IPS DF 6.9 (cell line): ENCODE measurements around the gene PRR29.

Experiments
- DNase-seq: peaks from one replicate; pipeline ENCODE4 v3.0.0-alpha.2; 2013; ENCODE audit warnings: low read depth, low spot score
- H3K27ac ChIP-seq: one replicate; pipeline ENCODE4 v1.5.1; 2013; ENCODE audit warnings: low read length, control low read depth
- H3K27me3 ChIP-seq: 2 replicates; pipeline ENCODE4 v1.6.1; 2013; ENCODE audit warnings: mild to moderate bottlenecking, low read length; ENCODE audit not compliant: control insufficient read depth, insufficient read depth
- H3K36me3 ChIP-seq: 2 replicates; pipeline ENCODE4 v1.6.1; 2013; ENCODE audit warnings: low read length; ENCODE audit not compliant: control insufficient read depth, insufficient read depth
- H3K4me1 ChIP-seq: 2 replicates; pipeline ENCODE4 v1.6.1; 2013; ENCODE audit warnings: low read length; ENCODE audit not compliant: control insufficient read depth, insufficient read depth
- H3K4me3 ChIP-seq: 2 replicates; pipeline ENCODE4 v1.5.1; 2013; ENCODE audit warnings: mild to moderate bottlenecking, low read length
- H3K9me3 ChIP-seq: 2 replicates; pipeline ENCODE4 v1.6.1; 2013; ENCODE audit warnings: low read length, inconsistent platforms; ENCODE audit not compliant: control insufficient read depth, insufficient read depth
- WGBS: extraction: QIAGEN DNeasy Blood & Tissue Kit; methylation state at CpG from one replicate; pipeline ENCODE4 v1.1.7; 2013; ENCODE audit warnings: mixed read lengths, missing lambda C conversion rate; ENCODE audit not compliant: insufficient read length, insufficient coverage; 5-methylcytosine and 5-hydroxymethylcytosine counted together

Gene PRR29

GRCh38 chr17:63960430-63960829, 37.7 kb upstream of the PRR29 start:
- WGBS, result no CpG with 5 or more reads among the region's 7 CpGs
- no peaks in the 10 kb centered on the region for H3K36me3 ChIP-seq
- no peaks in the 10 kb centered on the region for H3K9me3 ChIP-seq
- H3K4me1 ChIP-seq, result peaks cover 9% of the 10 kb centered on the region
- no peak overlapping the region for H3K4me3 ChIP-seq
- no peaks in the 10 kb centered on the region for H3K27me3 ChIP-seq
- no peak for DNase-seq
- H3K27ac ChIP-seq, result no peak overlapping the region

GRCh38 chr17:63961355-63962212, 36.6 kb upstream of the PRR29 start:
- Histone ChIP-seq H3K9me3 (no peaks in the 10 kb centered on the region), H3K27ac (no peak overlapping the region), H3K4me1 (peaks cover 9% of the 10 kb centered on the region), H3K36me3 (no peaks in the 10 kb centered on the region), H3K27me3 (no peaks in the 10 kb centered on the region), H3K4me3 (peak overlapping the region; percentile 13; the same call in 1 of the 2 replicates)
- DNase-seq, result peak; percentile 94
- no CpG with 5 or more reads among the region's 37 CpGs for WGBS

GRCh38 chr17:63962298-63962744, 35.8 kb upstream of the PRR29 start:
- Histone ChIP-seq H3K4me1 (peaks cover 9% of the 10 kb centered on the region), H3K27me3 (no peaks in the 10 kb centered on the region), H3K27ac (no peak overlapping the region), H3K4me3 (no peak overlapping the region), H3K36me3 (no peaks in the 10 kb centered on the region), H3K9me3 (no peaks in the 10 kb centered on the region)
- no peak for DNase-seq
- no CpG with 5 or more reads among the region's 10 CpGs for WGBS

GRCh38 chr17:63963123-63963522, 35.0 kb upstream of the PRR29 start:
- H3K27me3 ChIP-seq, result no peaks in the 10 kb centered on the region
- no peaks in the 10 kb centered on the region for H3K9me3 ChIP-seq
- WGBS, result no CpG with 5 or more reads among the region's 4 CpGs
- no peak for DNase-seq
- no peak overlapping the region for H3K4me3 ChIP-seq
- H3K36me3 ChIP-seq, result no peaks in the 10 kb centered on the region
- H3K4me1 ChIP-seq, result peaks cover 9% of the 10 kb centered on the region
- no peak overlapping the region for H3K27ac ChIP-seq

- H3K9me3 ChIP-seq, result no peaks in the 10 kb centered on the region
- no peak for DNase-seq
- H3K36me3 ChIP-seq, result no peaks in the 10 kb centered on the region
- no peaks in the 10 kb centered on the region for H3K27me3 ChIP-seq
- H3K4me3 ChIP-seq, result no peak overlapping the region
- peaks cover 4% of the 10 kb centered on the region for H3K4me1 ChIP-seq
- no CpG with 5 or more reads among the region's 11 CpGs for WGBS
- H3K27ac ChIP-seq, result no peak overlapping the region
Measured at GRCh38 chr17:63966646-63967264, 31.4 kb upstream of the PRR29 start.

GRCh38 chr17:63967953-63968352, 30.2 kb upstream of the PRR29 start:
- Histone ChIP-seq H3K4me3 (no peak overlapping the region), H3K27ac (no peak overlapping the region), H3K36me3 (no peaks in the 10 kb centered on the region), H3K27me3 (no peaks in the 10 kb centered on the region), H3K9me3 (no peaks in the 10 kb centered on the region), H3K4me1 (no peaks in the 10 kb centered on the region; the same call in 1 of the 2 replicates)
- no CpG with 5 or more reads among the region's 19 CpGs for WGBS
- DNase-seq, result no peak

GRCh38 chr17:63969278-63969677, 28.9 kb upstream of the PRR29 start:
- no CpG with 5 or more reads among the region's 10 CpGs for WGBS
- H3K9me3 ChIP-seq, result no peaks in the 10 kb centered on the region
- DNase-seq, result no peak
- no peak overlapping the region for H3K4me3 ChIP-seq
- H3K36me3 ChIP-seq, result no peaks in the 10 kb centered on the region
- no peaks in the 10 kb centered on the region for H3K4me1 ChIP-seq
- H3K27ac ChIP-seq, result no peak overlapping the region
- H3K27me3 ChIP-seq, result no peaks in the 10 kb centered on the region

- no CpG with 5 or more reads among the region's 14 CpGs for WGBS
- Histone ChIP-seq H3K4me1 (no peaks in the 10 kb centered on the region), H3K9me3 (no peaks in the 10 kb centered on the region), H3K27me3 (no peaks in the 10 kb centered on the region), H3K36me3 (no peaks in the 10 kb centered on the region), H3K4me3 (no peak within 1 kb of the TSS), H3K27ac (no peak within 1 kb of the TSS)
- DNase-seq, result no peak
Measured at GRCh38 chr17:63972796-63973195, 25.4 kb upstream of the PRR29 start, which contains the start of gene SCN4A. Gene SCN4A (minus strand): TSS chr17:63972918. CDS start chr17:63972841, 77 bp downstream.

GRCh38 chr17:63973247-63973646, 24.9 kb upstream of the PRR29 start:
- WGBS, result no CpG with 5 or more reads among the region's 6 CpGs
- no peaks in the 10 kb centered on the region for H3K36me3 ChIP-seq
- DNase-seq, result no peak
- no peaks in the 10 kb centered on the region for H3K4me1 ChIP-seq
- H3K27ac ChIP-seq, result no peak overlapping the region
- H3K4me3 ChIP-seq, result no peak overlapping the region
- H3K9me3 ChIP-seq, result no peaks in the 10 kb centered on the region
- H3K27me3 ChIP-seq, result no peaks in the 10 kb centered on the region

GRCh38 chr17:63973930-63974593, 24.1 kb upstream of the PRR29 start:
- no peaks in the 10 kb centered on the region for H3K9me3 ChIP-seq
- no peaks in the 10 kb centered on the region for H3K27me3 ChIP-seq
- H3K27ac ChIP-seq, result no peak overlapping the region
- no peak overlapping the region for H3K4me3 ChIP-seq
- H3K4me1 ChIP-seq, result no peaks in the 10 kb centered on the region
- no peak for DNase-seq
- WGBS, result no CpG with 5 or more reads among the region's 12 CpGs
- H3K36me3 ChIP-seq, result no peaks in the 10 kb centered on the region
